ENCODE data around the gene LPGAT1. TPM values are rescaled to one million over a fixed set of nuclear protein-coding genes. Genes with fewer than 3 reads are reported as not detected.
"Not testable (repeated sequence)": the region's sequence is repeated elsewhere in the genome, so short reads cannot be mapped to it uniquely, and the experiment has no call there.

Gene LPGAT1
- total RNA-seq, 4 donors from 2014 or later = 48.1 to 66.6 (median 53.3) TPM

GRCh38 chr1:211695135-211695816, 135.3 kb downstream of the LPGAT1 start:
- Histone ChIP-seq H3K4me3 (no peak overlapping the region), H3K27ac (no peak overlapping the region), H3K4me1 (peaks cover 0 to 10% (median 3%) of the 10 kb centered on the region in 3 donors), H3K36me3 (no peaks in the 10 kb centered on the region), H3K9me3 (no peaks in the 10 kb centered on the region), H3K27me3 (no peaks in the 10 kb centered on the region)
- no peak for TF ChIP-seq POLR2AphosphoS5 (IDR thresholded peaks at IDR 0.05)
- TF ChIP-seq CTCF (IDR thresholded peaks at IDR 0.05) = no peak
- TF ChIP-seq EP300 (IDR thresholded peaks at IDR 0.05) = no peak
- 68 to 77% methylated on average over 2 of the region's 10 CpGs for WGBS, 2 donors (ENCODE audit: low coverage in 1 of 2)
- no peak for ATAC-seq

DNA sequence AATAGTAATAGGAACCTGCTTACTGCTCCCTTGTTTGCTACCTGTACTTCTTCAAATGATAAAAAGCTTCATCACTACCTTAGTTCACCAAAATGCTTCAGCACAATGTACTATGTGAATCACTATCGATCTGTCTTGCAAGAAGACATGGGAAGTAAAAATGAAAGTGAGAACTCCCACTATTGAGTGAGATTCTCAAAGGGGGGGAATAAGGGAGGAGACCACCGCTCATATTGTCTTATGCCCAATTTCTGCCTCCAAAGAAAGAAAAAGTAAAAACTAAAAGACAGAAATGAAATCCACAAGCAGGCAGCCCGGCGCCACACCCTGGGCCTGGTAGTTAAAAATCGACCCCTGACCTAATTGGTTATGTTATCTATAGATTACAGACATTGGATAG, 136.7 kb downstream of the LPGAT1 start:
- H3K9me3 ChIP-seq, H3K36me3 ChIP-seq, H3K4me3 ChIP-seq, H3K4me1 ChIP-seq, H3K27me3 ChIP-seq, H3K27ac ChIP-seq, ATAC-seq: not testable (repeated sequence)
- 80 to 100% methylated on average over 4 to 5 of the region's 5 CpGs for WGBS, 2 donors (ENCODE audit: low coverage in 1 of 2)

Small RNA genes lying within 50 kb of the gene (small RNA-seq; reads per million reads assigned to genes)
- gene RF00019 (0 reads per million in 4 donors), gene RN7SL344P (0 reads per million in 4 donors)

Other genes with a start within 250 kb of the LPGAT1 start
- gene NEK2, start 155.1 kb downstream of the LPGAT1 start, total RNA-seq = under 1 TPM in 1 of 4 donors, not detected in 3; 0.59 TPM
- 10 to 100 TPM in 1 of 4 donors, 1 to 10 TPM in 3; 6.1 to 14.2 (median 8.2) TPM for gene INTS7, start 204.8 kb upstream of the LPGAT1 start, total RNA-seq
- 1 to 10 TPM in 1 of 4 donors, under 1 TPM in 2, not detected in 1; 0.08 to 1.6 (median 0.54) TPM for gene DTL, start 205.0 kb upstream of the LPGAT1 start, total RNA-seq